ENCODE results near the gene SCGB2A2. TPM values are rescaled to one million over a fixed set of nuclear protein-coding genes. Genes with fewer than 3 reads are reported as not detected.

SCGB2A2 gene
- polyA plus RNA-seq = not detected in 2 replicates

GRCh38 chr11:62269654-62270278 lies at the start of gene SCGB2A2:
TSS of gene SCGB2A2 (plus strand) at chr11:62270158. CDS start at chr11:62270217, 59 bp downstream.

GRCh38 chr11:62242021-62242420 lies 27.9 kb upstream of the SCGB2A2 start, which contains the start of gene SCGB1D2:
TSS of gene SCGB1D2 (plus strand) at chr11:62242239. CDS start at chr11:62242308, 69 bp downstream.

GRCh38 chr11:62298975-62299374 lies 29.0 kb downstream of the SCGB2A2 start, which contains the start of gene SCGB1D4:
TSS of gene SCGB1D4 (minus strand) at chr11:62299075. CDS start at chr11:62299010, 65 bp downstream.

Other genes starting within 250 kb of the SCGB2A2 start
- gene INCENP, start 146.1 kb upstream of the SCGB2A2 start, polyA plus RNA-seq = 4.7 and 5.6 TPM in 2 replicates
- not detected in 2 replicates for gene SCGB1D1, start 79.9 kb upstream of the SCGB2A2 start, polyA plus RNA-seq
- not detected in 2 replicates for gene SCGB2A1, start 61.5 kb upstream of the SCGB2A2 start, polyA plus RNA-seq
- gene SCGB1D2, start 27.9 kb upstream of the SCGB2A2 start, polyA plus RNA-seq = not detected in 2 replicates
- gene SCGB1D4, start 28.9 kb downstream of the SCGB2A2 start, polyA plus RNA-seq = not detected in 2 replicates
- 24.4 and 39.7 TPM in 2 replicates for gene ASRGL1, start 67.3 kb downstream of the SCGB2A2 start, polyA plus RNA-seq
- not detected in 2 replicates for gene SCGB1A1, start 148.9 kb downstream of the SCGB2A2 start, polyA plus RNA-seq

All from Purkinje cell (primary cell).